Measurements from ENCODE around the gene VCL.

VCL gene

GRCh38 chr10:74163319-74164068, 165.6 kb downstream of the VCL start:
- no peak for DNase-seq

- DNase-seq: no peak
Observed at GRCh38 chr10:74164716-74165529, 167.0 kb downstream of the VCL start.

GRCh38 chr10:74165530-74165901, 167.6 kb downstream of the VCL start:
- no peak for DNase-seq

GRCh38 chr10:74167443-74167842, 169.5 kb downstream of the VCL start:
- no peak for DNase-seq

Measured in stimulated activated CD4-positive, alpha-beta T cell treated with anti-CD3 and anti-CD28 coated beads, Interleukin-4, amount 100 ng/mL, for 24 hours (primary cell).